ENCODE data around the gene DDX11.
"Not testable (repeated sequence)": the region's sequence is repeated elsewhere in the genome, so short reads cannot be mapped to it uniquely, and the experiment has no call there.

DNA sequence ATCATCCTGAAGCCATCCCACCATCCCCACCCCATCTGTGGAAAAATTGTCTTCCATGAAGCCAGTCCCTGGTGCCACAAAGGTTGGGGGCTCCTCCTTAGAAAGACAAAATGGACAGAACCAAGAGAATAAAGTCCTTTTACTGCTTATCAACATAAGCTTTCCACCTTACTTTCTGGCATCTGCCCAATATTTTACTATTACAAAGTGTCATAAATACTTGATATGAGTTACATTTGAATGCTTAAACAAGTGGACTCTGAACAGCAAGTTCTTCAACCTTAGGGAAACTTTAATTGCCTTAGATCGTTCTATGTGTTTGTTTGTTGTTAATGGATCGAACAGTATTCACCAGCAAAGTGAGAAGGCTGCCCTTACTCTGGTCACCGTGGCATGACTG, 73.8 kb downstream of the DDX11 start:
- TF ChIP-seq, protein P1, sequence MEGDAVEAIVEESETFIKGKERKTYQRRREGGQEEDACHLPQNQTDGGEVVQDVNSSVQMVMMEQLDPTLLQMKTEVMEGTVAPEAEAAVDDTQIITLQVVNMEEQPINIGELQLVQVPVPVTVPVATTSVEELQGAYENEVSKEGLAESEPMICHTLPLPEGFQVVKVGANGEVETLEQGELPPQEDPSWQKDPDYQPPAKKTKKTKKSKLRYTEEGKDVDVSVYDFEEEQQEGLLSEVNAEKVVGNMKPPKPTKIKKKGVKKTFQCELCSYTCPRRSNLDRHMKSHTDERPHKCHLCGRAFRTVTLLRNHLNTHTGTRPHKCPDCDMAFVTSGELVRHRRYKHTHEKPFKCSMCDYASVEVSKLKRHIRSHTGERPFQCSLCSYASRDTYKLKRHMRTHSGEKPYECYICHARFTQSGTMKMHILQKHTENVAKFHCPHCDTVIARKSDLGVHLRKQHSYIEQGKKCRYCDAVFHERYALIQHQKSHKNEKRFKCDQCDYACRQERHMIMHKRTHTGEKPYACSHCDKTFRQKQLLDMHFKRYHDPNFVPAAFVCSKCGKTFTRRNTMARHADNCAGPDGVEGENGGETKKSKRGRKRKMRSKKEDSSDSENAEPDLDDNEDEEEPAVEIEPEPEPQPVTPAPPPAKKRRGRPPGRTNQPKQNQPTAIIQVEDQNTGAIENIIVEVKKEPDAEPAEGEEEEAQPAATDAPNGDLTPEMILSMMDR (IDR thresholded peaks at IDR 0.05; ENCODE audit: low read length) = not testable (repeated sequence)
- TF ChIP-seq EZH2 (IDR thresholded peaks at IDR 0.05; ENCODE audit: borderline replicate concordance, low read length) = not testable (repeated sequence)

Measured in OCI-LY1 (cell line).